Measurements from ENCODE around the gene KCNJ4. TPM values are rescaled to one million over a fixed set of nuclear protein-coding genes. Genes with fewer than 3 reads are reported as not detected.

The KCNJ4 gene
- 10 to 100 TPM in 1 of 2 donors, 1 to 10 TPM in 1; 7.2 to 15.9 TPM for total RNA-seq
- long read RNA-seq, result 0 reads

GRCh38 chr22:38455076-38455529 lies at the start of gene KCNJ4:
Gene KCNJ4, minus strand, starts transcription at chr22:38455199. Its CDS starts 27,067 bp downstream, at chr22:38428132.
- ATAC-seq (no peak), DNase-seq (no peak)
- intact Hi-C loops (cut with DNase I), result loop anchor here in 1 of 2 donors (5.0 kb wide), 1 partner anchor 43 kb away; no protein-coding TSS in a partner anchor

- intact Hi-C loops (cut with DNase I), result loop anchor here in 1 of 2 donors (10.0 kb wide), 1 partner anchor 62 kb away; no protein-coding TSS in a partner anchor
- DNase-seq (no peak), ATAC-seq (no peak)
Measured at GRCh38 chr22:38503021-38503420, 48.0 kb upstream of the KCNJ4 start.

GRCh38 chr22:38501797-38502672 lies 47.0 kb upstream of the KCNJ4 start:
- ATAC-seq, result no peak
- no peak for DNase-seq
- intact Hi-C loops (cut with DNase I), result loop anchor here in 1 of 2 donors (10.0 kb wide), 1 partner anchor 63 kb away; no protein-coding TSS in a partner anchor

- ATAC-seq (no peak), DNase-seq (no peak)
- intact Hi-C loops (cut with DNase I), result no loop called here
Measured at GRCh38 chr22:38497869-38498268, 42.9 kb upstream of the KCNJ4 start.

- intact Hi-C loops (cut with DNase I), result no loop called here
- DNase-seq (no peak), ATAC-seq (no peak)
Measured at GRCh38 chr22:38494939-38495338, 39.9 kb upstream of the KCNJ4 start.

- DNase-seq (no peak), ATAC-seq (no peak)
- intact Hi-C loops (cut with DNase I), result no loop called here
Measured at GRCh38 chr22:38494498-38494897, 39.5 kb upstream of the KCNJ4 start.

- intact Hi-C loops (cut with DNase I), result no loop called here
- DNase-seq (no peak), ATAC-seq (no peak)
Measured at GRCh38 chr22:38491707-38492348, 36.8 kb upstream of the KCNJ4 start.

- ATAC-seq (peak; percentile 78 to 84), DNase-seq (peak; percentile 64)
- intact Hi-C loops (cut with DNase I), result no loop called here
Measured at GRCh38 chr22:38490915-38491314, 35.9 kb upstream of the KCNJ4 start.

GRCh38 chr22:38490475-38490874 lies 35.5 kb upstream of the KCNJ4 start:
- intact Hi-C loops (cut with DNase I), result no loop called here
- DNase-seq (no peak), ATAC-seq (no peak)

GRCh38 chr22:38489561-38490145 lies 34.7 kb upstream of the KCNJ4 start:
- intact Hi-C loops (cut with DNase I), result no loop called here

GRCh38 chr22:38489142-38489541 lies 34.1 kb upstream of the KCNJ4 start:
- intact Hi-C loops (cut with DNase I), result no loop called here
- no peak for ATAC-seq
- no peak for DNase-seq

More at GRCh38 chr22:38489561-38490145, 34.7 kb upstream of the KCNJ4 start:
- ATAC-seq, result no peak
- no peak for DNase-seq

GRCh38 chr22:38487946-38488345 lies 32.9 kb upstream of the KCNJ4 start:
- DNase-seq, result no peak
- ATAC-seq, result no peak
- intact Hi-C loops (cut with DNase I), result no loop called here

GRCh38 chr22:38485783-38486182 lies 30.8 kb upstream of the KCNJ4 start:
- peak; percentile 6 to 51 for ATAC-seq
- intact Hi-C loops (cut with DNase I), result no loop called here
- DNase-seq, result no peak

GRCh38 chr22:38484244-38484643 lies 29.2 kb upstream of the KCNJ4 start:
- no peak for ATAC-seq
- DNase-seq, result no peak
- intact Hi-C loops (cut with DNase I), result no loop called here

- intact Hi-C loops (cut with DNase I), result no loop called here
- DNase-seq, result no peak
- ATAC-seq, result no peak
Measured at GRCh38 chr22:38482662-38483308, 27.8 kb upstream of the KCNJ4 start.

GRCh38 chr22:38481871-38482332 lies 26.9 kb upstream of the KCNJ4 start:
- ATAC-seq (no peak), DNase-seq (no peak)
- intact Hi-C loops (cut with DNase I), result no loop called here

- intact Hi-C loops (cut with DNase I), result no loop called here
- DNase-seq, result no peak
- peak in 1 of 2 donors; percentile 7 for ATAC-seq
Measured at GRCh38 chr22:38481162-38481870, 26.3 kb upstream of the KCNJ4 start.

- DNase-seq (no peak), ATAC-seq (peak in 1 of 2 donors; percentile 6)
- intact Hi-C loops (cut with DNase I), result no loop called here
Measured at GRCh38 chr22:38479096-38479837, 24.3 kb upstream of the KCNJ4 start.
